HG03025 (cell line): ENCODE results near the gene BRD9.
"Not testable (repeated sequence)": the region's sequence is repeated elsewhere in the genome, so short reads cannot be mapped to it uniquely, and the experiment has no call there.

Experiments used
- ATAC-seq: cut with Tn5 transposase; IDR thresholded peaks from one replicate; pipeline ENCODE4 v1.9.1; 2021; ENCODE audit warnings: mild to moderate bottlenecking, moderate library complexity; ENCODE audit not compliant: unreplicated experiment, low FRiP score

Gene BRD9

GRCh38 chr5:861442-862366, 30.9 kb downstream of the BRD9 start:
- no peak for ATAC-seq

GRCh38 chr5:860506-861150, 32.0 kb downstream of the BRD9 start:
- no peak for ATAC-seq

- ATAC-seq, result no peak
These were observed 32.8 kb downstream of the BRD9 start for GRCh38 chr5:859798-860296.

GRCh38 chr5:859391-859790, 33.2 kb downstream of the BRD9 start:
- ATAC-seq, result no peak

GRCh38 chr5:858726-859125, 33.9 kb downstream of the BRD9 start:
- ATAC-seq, result no peak

GRCh38 chr5:856531-857425, 35.8 kb downstream of the BRD9 start:
- ATAC-seq, result no peak

GRCh38 chr5:855771-856530, 36.6 kb downstream of the BRD9 start:
- ATAC-seq, result no peak

GRCh38 chr5:854966-855743, 37.4 kb downstream of the BRD9 start:
- ATAC-seq, result no peak

GRCh38 chr5:854217-854616, 38.4 kb downstream of the BRD9 start:
- no peak for ATAC-seq

GRCh38 chr5:853416-854090, 39.0 kb downstream of the BRD9 start:
- ATAC-seq, result not testable (repeated sequence)

- ATAC-seq, result no peak
These were observed 39.9 kb downstream of the BRD9 start for GRCh38 chr5:852431-853401.

- no peak for ATAC-seq
These were observed 40.6 kb downstream of the BRD9 start for GRCh38 chr5:852018-852417.

GRCh38 chr5:851553-851952, 41.0 kb downstream of the BRD9 start:
- ATAC-seq, result no peak

GRCh38 chr5:851076-851475, 41.5 kb downstream of the BRD9 start:
- ATAC-seq, result no peak

- no peak for ATAC-seq
These were observed 42.0 kb downstream of the BRD9 start, which contains the start of gene ZDHHC11 for GRCh38 chr5:850511-851006. TSS of gene ZDHHC11 (minus strand) at chr5:850986. CDS start at chr5:850602, 384 bp downstream.

- ATAC-seq, result no peak
These were observed 42.8 kb downstream of the BRD9 start for GRCh38 chr5:849651-850301.

- no peak for ATAC-seq
These were observed 43.9 kb downstream of the BRD9 start for GRCh38 chr5:848671-849111.
